ENCODE data around the gene PCDHGA3. TPM values are rescaled to one million over a fixed set of nuclear protein-coding genes. Genes with fewer than 3 reads are reported as not detected.
"Not testable (repeated sequence)": the region's sequence is repeated elsewhere in the genome, so short reads cannot be mapped to it uniquely, and the experiment has no call there.

Gene PCDHGA3
- total RNA-seq, 1 donor from 2014 or later = 10.4 TPM

- not testable (repeated sequence) for H3K4me1 Mint-ChIP-seq (ENCODE audit: low read depth, unreplicated experiment); H3K27me3 Mint-ChIP-seq (ENCODE audit: unreplicated experiment)
- peak; percentile 75 for DNase-seq
- peak within 1 kb of the TSS; percentile 84 for H3K27ac Mint-ChIP-seq (ENCODE audit: unreplicated experiment)
- peaks cover 43% of the 10 kb centered on the region for H3K9me3 Mint-ChIP-seq (ENCODE audit: unreplicated experiment)
- peaks cover 75% of the 10 kb centered on the region for H3K36me3 Mint-ChIP-seq (ENCODE audit: unreplicated experiment)
- H3K4me3 Mint-ChIP-seq (ENCODE audit: unreplicated experiment) = peak within 1 kb of the TSS; percentile 86
- TF ChIP-seq CTCF (IDR thresholded peaks at IDR 0.05; ENCODE audit: partially characterized antibody, unreplicated experiment) = peak; percentile 63
Measured at GRCh38 chr5:141387557-141388311, 44.1 kb downstream of the PCDHGA3 start, which contains the start of gene PCDHGB4. TSS of gene PCDHGB4 (plus strand) at chr5:141387698. CDS start at chr5:141387885, 187 bp downstream.

- Mint-ChIP-seq H3K9me3 (ENCODE audit: unreplicated experiment) (peaks cover 43% of the 10 kb centered on the region), H3K27me3 (ENCODE audit: unreplicated experiment) (peaks cover 8% of the 10 kb centered on the region), H3K36me3 (ENCODE audit: unreplicated experiment) (peaks cover 75% of the 10 kb centered on the region), H3K4me1 (ENCODE audit: low read depth, unreplicated experiment) (peaks cover 3% of the 10 kb centered on the region), H3K4me3 (ENCODE audit: unreplicated experiment) (peak overlapping the region; percentile 63), H3K27ac (ENCODE audit: unreplicated experiment) (no peak overlapping the region)
- TF ChIP-seq CTCF (IDR thresholded peaks at IDR 0.05; ENCODE audit: partially characterized antibody, unreplicated experiment) = no peak
- no peak for DNase-seq
Measured at GRCh38 chr5:141388661-141389060, 45.0 kb downstream of the PCDHGA3 start.

- H3K27me3 Mint-ChIP-seq (ENCODE audit: unreplicated experiment) = peaks cover 8% of the 10 kb centered on the region
- H3K4me3 Mint-ChIP-seq (ENCODE audit: unreplicated experiment) = peak overlapping the region; percentile 74
- peaks cover 3% of the 10 kb centered on the region for H3K4me1 Mint-ChIP-seq (ENCODE audit: low read depth, unreplicated experiment)
- TF ChIP-seq CTCF (IDR thresholded peaks at IDR 0.05; ENCODE audit: partially characterized antibody, unreplicated experiment) = no peak
- peaks cover 74% of the 10 kb centered on the region for H3K36me3 Mint-ChIP-seq (ENCODE audit: unreplicated experiment)
- no peak for DNase-seq
- peaks cover 48% of the 10 kb centered on the region for H3K9me3 Mint-ChIP-seq (ENCODE audit: unreplicated experiment)
- peak overlapping the region; percentile 56 for H3K27ac Mint-ChIP-seq (ENCODE audit: unreplicated experiment)
Measured at GRCh38 chr5:141389153-141390042, 45.8 kb downstream of the PCDHGA3 start.

GRCh38 chr5:141392429-141393198 lies 49.0 kb downstream of the PCDHGA3 start, which contains the start of gene PCDHGA8:
TSS of gene PCDHGA8 (plus strand) at chr5:141392633. CDS start at chr5:141392814, 181 bp downstream.
- no peak for TF ChIP-seq CTCF (IDR thresholded peaks at IDR 0.05; ENCODE audit: partially characterized antibody, unreplicated experiment)
- H3K27ac Mint-ChIP-seq (ENCODE audit: unreplicated experiment) = peak within 1 kb of the TSS; percentile 48
- peaks cover 3% of the 10 kb centered on the region for H3K4me1 Mint-ChIP-seq (ENCODE audit: low read depth, unreplicated experiment)
- H3K4me3 Mint-ChIP-seq (ENCODE audit: unreplicated experiment) = no peak within 1 kb of the TSS
- H3K27me3 Mint-ChIP-seq (ENCODE audit: unreplicated experiment) = peaks cover 12% of the 10 kb centered on the region
- H3K9me3 Mint-ChIP-seq (ENCODE audit: unreplicated experiment) = peaks cover 48% of the 10 kb centered on the region
- DNase-seq = no peak
- H3K36me3 Mint-ChIP-seq (ENCODE audit: unreplicated experiment) = peaks cover 69% of the 10 kb centered on the region
